ENCODE results near the gene IER3. TPM values are rescaled to one million over a fixed set of nuclear protein-coding genes. Genes with fewer than 3 reads are reported as not detected.
A peak's percentile ranks its signal among the peaks of the same experiment; 100 is the strongest.

The IER3 gene
- polyA plus RNA-seq, 2 of the 4 experiments (the other 2 are of a cell fraction) = 104 to 202 TPM

- no peak for DNase-seq (ENCODE audit: low read depth in 1 of 2, low spot score in 1 of 2)
- no peak overlapping the region for H3K4me2 ChIP-seq
- TF ChIP-seq KDM5A (IDR thresholded peaks at IDR 0.05) (no peak), BHLHE40 (IDR thresholded peaks at IDR 0.05; ENCODE audit: low read depth, low read length) (no peak), ATOH8 (CRISPR knock-in tag; IDR thresholded peaks at IDR 0.05; ENCODE audit: low read depth) (no peak), NR3C1 (IDR thresholded peaks at IDR 0.05) (no peak), GATA3 (IDR thresholded peaks at IDR 0.05; ENCODE audit: borderline replicate concordance) (no peak), FOXS1 (CRISPR knock-in tag; IDR thresholded peaks at IDR 0.05) (no peak), RAD21 (conservative IDR thresholded peaks at IDR 0.05 in 1 of 2, IDR thresholded peaks at IDR 0.05 in 1 of 2) (no peak), CHD2 (IDR thresholded peaks at IDR 0.05; ENCODE audit: low read length, partially characterized antibody) (no peak), HOXA7 (CRISPR knock-in tag; IDR thresholded peaks at IDR 0.05) (no peak), CHD4 (IDR thresholded peaks at IDR 0.05; ENCODE audit: borderline replicate concordance) (no peak), RARB (CRISPR knock-in tag; IDR thresholded peaks at IDR 0.05) (no peak), KDM1A (IDR thresholded peaks at IDR 0.05; ENCODE audit: low read depth) (no peak), CBX8 (IDR thresholded peaks at IDR 0.05) (no peak), POLR2AphosphoS2 (conservative IDR thresholded peaks at IDR 0.05; ENCODE audit: low read length) (no peak)
- TF ChIP-seq, protein P1, sequence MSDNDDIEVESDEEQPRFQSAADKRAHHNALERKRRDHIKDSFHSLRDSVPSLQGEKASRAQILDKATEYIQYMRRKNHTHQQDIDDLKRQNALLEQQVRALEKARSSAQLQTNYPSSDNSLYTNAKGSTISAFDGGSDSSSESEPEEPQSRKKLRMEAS (IDR thresholded peaks at IDR 0.05) = no peak
- TF ChIP-seq, protein P2, sequence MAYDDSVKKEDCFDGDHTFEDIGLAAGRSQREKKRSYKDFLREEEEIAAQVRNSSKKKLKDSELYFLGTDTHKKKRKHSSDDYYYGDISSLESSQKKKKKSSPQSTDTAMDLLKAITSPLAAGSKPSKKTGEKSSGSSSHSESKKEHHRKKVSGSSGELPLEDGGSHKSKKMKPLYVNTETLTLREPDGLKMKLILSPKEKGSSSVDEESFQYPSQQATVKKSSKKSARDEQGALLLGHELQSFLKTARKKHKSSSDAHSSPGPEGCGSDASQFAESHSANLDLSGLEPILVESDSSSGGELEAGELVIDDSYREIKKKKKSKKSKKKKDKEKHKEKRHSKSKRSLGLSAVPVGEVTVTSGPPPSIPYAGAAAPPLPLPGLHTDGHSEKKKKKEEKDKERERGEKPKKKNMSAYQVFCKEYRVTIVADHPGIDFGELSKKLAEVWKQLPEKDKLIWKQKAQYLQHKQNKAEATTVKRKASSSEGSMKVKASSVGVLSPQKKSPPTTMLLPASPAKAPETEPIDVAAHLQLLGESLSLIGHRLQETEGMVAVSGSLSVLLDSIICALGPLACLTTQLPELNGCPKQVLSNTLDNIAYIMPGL (CRISPR knock-in tag; IDR thresholded peaks at IDR 0.05; ENCODE audit: borderline replicate concordance) = no peak
- TF ChIP-seq, protein P3, sequence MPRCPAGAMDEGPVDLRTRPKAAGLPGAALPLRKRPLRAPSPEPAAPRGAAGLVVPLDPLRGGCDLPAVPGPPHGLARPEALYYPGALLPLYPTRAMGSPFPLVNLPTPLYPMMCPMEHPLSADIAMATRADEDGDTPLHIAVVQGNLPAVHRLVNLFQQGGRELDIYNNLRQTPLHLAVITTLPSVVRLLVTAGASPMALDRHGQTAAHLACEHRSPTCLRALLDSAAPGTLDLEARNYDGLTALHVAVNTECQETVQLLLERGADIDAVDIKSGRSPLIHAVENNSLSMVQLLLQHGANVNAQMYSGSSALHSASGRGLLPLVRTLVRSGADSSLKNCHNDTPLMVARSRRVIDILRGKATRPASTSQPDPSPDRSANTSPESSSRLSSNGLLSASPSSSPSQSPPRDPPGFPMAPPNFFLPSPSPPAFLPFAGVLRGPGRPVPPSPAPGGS (IDR thresholded peaks at IDR 0.05) = no peak
- H3K4me3 ChIP-seq = no peak overlapping the region
- H3K27ac ChIP-seq = peak overlapping the region; percentile 86 to 97
- CTCF ChIA-PET = interaction anchor here (1.2 kb wide), 1 partner anchor 117 kb away, joined by 3 read pairs; no protein-coding TSS in a partner anchor
- H3K9me3 ChIP-seq = no peaks in the 10 kb centered on the region
- POLR2A ChIA-PET = interaction anchor here (1.2 kb wide), 1 partner anchor 17 kb away, joined by 3 read pairs; the partner anchor contains the start of gene IER3
- no peak for ATAC-seq
- FAIRE-seq = no peak
- WGBS (ENCODE audit: missing lambda C conversion rate) = 87% methylated on average over 4 of the region's 4 CpGs
- peaks cover 78% of the 10 kb centered on the region for H3K4me1 ChIP-seq
Measured at GRCh38 chr6:30761791-30762429, 17.6 kb upstream of the IER3 start.

DNA sequence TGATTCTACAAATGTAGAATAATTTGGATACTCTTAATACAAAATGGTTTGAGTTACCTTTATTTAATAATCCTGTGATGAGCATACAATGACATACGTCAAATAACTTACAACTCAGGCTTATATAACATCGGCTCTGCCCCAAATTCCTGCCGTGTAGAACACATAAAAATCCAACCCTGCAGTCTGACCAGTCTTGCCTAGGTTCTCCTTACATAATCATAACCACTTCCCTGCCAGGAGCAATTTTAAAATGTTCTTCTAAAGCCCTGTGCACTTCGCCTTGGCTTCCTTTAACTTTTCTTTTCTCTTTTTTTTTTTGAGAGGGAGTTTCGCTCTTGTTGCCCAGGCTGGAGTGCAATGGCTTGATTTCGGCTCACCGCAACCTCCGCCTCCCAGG, 16.2 kb upstream of the IER3 start:
- Histone ChIP-seq H3K27ac (peak overlapping the region; percentile 86 to 97), H3K4me2 (no peak overlapping the region), H3K4me3 (no peak overlapping the region), H3K9me3 (no peaks in the 10 kb centered on the region), H3K4me1 (peaks cover 73% of the 10 kb centered on the region)
- ATAC-seq = no peak
- DNase-seq (ENCODE audit: low read depth in 1 of 2, low spot score in 1 of 2) = no peak
- ChIA-PET CTCF (interaction anchor here (1.2 kb wide), 1 partner anchor 118 kb away, joined by 3 read pairs; no protein-coding TSS in a partner anchor), POLR2A (no interaction called here)
- FAIRE-seq = no peak
- 87% methylated on average over 8 of the region's 8 CpGs for WGBS (ENCODE audit: missing lambda C conversion rate)
- no peak for TF ChIP-seq ZNF302 (CRISPR knock-in tag; IDR thresholded peaks at IDR 0.05)
